HEK293 (cell line): ENCODE results near the gene CRK.

Experiments
- CTCF ChIA-PET: fragments of 350-600 bp; formaldehyde crosslinking; extraction: SDS; loops from one replicate; lab custom pipeline; 2021; ENCODE audit warnings: antibody characterized with exemption; lab: Yijun Ruan, JAX
- POLR2A ChIA-PET: fragments of 300-600 bp; formaldehyde crosslinking; extraction: SDS; loops from one replicate; lab custom pipeline; 2020; ENCODE audit warnings: antibody characterized with exemption, inconsistent platforms; lab: Yijun Ruan, JAX
- H3K27ac ChIP-seq: fragments of 200-500 bp; sonication (Bioruptor generic); 2 replicates; pipeline ENCODE4 v1.5.1; 2014; ENCODE audit warnings: low read depth, low read length, control low read depth, inconsistent platforms; ENCODE audit errors: extremely low read depth
- H3K36me3 ChIP-seq, 2 experiments: fragments of 200-500 bp in 1 of 2; sonication (Bioruptor generic) in 1 of 2; 1 replicate in 1 of 2; 2 replicates in 1 of 2; pipeline ENCODE4 v1.5.1; 2014 to 2017; ENCODE audit warnings: inconsistent platforms in 2 of 2, low read length in 2 of 2; ENCODE audit not compliant: control insufficient read depth in 2 of 2, insufficient read depth in 1 of 2
- H3K4me1 ChIP-seq: fragments of 200-500 bp; sonication (Bioruptor generic); 2 replicates; pipeline ENCODE4 v1.5.1; 2014; ENCODE audit warnings: mild to moderate bottlenecking, low read length, inconsistent platforms; ENCODE audit not compliant: control insufficient read depth, insufficient read depth
- H3K4me3 ChIP-seq: 2 replicates; pipeline ENCODE4 v1.5.1; 2011; ENCODE audit warnings: low read depth, mild to moderate bottlenecking, control low read depth, low read length, moderate library complexity
- H3K9me3 ChIP-seq: fragments of 200-500 bp; sonication (Bioruptor generic); 2 replicates; pipeline ENCODE4 v1.5.1; 2014; ENCODE audit warnings: low read depth, low read length, inconsistent platforms; ENCODE audit not compliant: control insufficient read depth, insufficient read depth
- KLF1 ChIP-seq: fragments of 450-650 bp; formaldehyde crosslinking; IDR thresholded peaks from 2 replicates; pipeline ENCODE4 v1.5.1; 2016; ENCODE audit warnings: missing biosample characterization, missing genetic modification characterization
- MZF1 ChIP-seq: fragments of 450-650 bp; formaldehyde crosslinking; IDR thresholded peaks from 2 replicates; pipeline ENCODE4 v1.5.1; 2017; ENCODE audit warnings: missing biosample characterization, missing genetic modification characterization, borderline replicate concordance
- PRDM1 ChIP-seq: fragments of 450-650 bp; formaldehyde crosslinking; IDR thresholded peaks from 2 replicates; pipeline ENCODE4; 2016; ENCODE audit warnings: missing biosample characterization, missing genetic modification characterization
- ZBTB20 ChIP-seq: fragments of 450-650 bp; formaldehyde crosslinking; IDR thresholded peaks from 2 replicates; pipeline ENCODE4 v1.5.1; 2016; ENCODE audit warnings: missing biosample characterization, missing genetic modification characterization
- ZNF184 ChIP-seq: fragments of 450-650 bp; IDR thresholded peaks from 2 replicates; pipeline ENCODE4 v1.5.1; 2018; ENCODE audit warnings: missing biosample characterization, mild to moderate bottlenecking, missing genetic modification characterization
- ZNF473 ChIP-seq: fragments of 450-650 bp; formaldehyde crosslinking; IDR thresholded peaks from 2 replicates; pipeline ENCODE4 v1.5.1; 2017; ENCODE audit warnings: missing biosample characterization, missing genetic modification characterization
- ZNF585B ChIP-seq: fragments of 450-650 bp; formaldehyde crosslinking; IDR thresholded peaks from 2 replicates; pipeline ENCODE4 v1.5.1; 2016; ENCODE audit warnings: missing biosample characterization, missing genetic modification characterization
- ZNF701 ChIP-seq: fragments of 450-650 bp; formaldehyde crosslinking; IDR thresholded peaks from 2 replicates; pipeline ENCODE4 v1.5.1; 2016; ENCODE audit warnings: missing biosample characterization, missing genetic modification characterization
- TF ChIP-seq, protein P1 (sequence below): fragments of 450-650 bp; formaldehyde crosslinking; IDR thresholded peaks from 2 replicates; pipeline ENCODE4 v1.5.1; 2016; ENCODE audit warnings: missing biosample characterization, missing genetic modification characterization
- TF ChIP-seq, protein P2 (sequence below): fragments of 450-650 bp; formaldehyde crosslinking; IDR thresholded peaks from 2 replicates; pipeline ENCODE4 v1.5.1; 2017; ENCODE audit warnings: missing biosample characterization, missing genetic modification characterization
- TF ChIP-seq, protein P3 (sequence below): fragments of 450-650 bp; formaldehyde crosslinking; IDR thresholded peaks from 2 replicates; pipeline ENCODE4 v1.5.1; 2017; ENCODE audit warnings: missing biosample characterization, missing genetic modification characterization
- TF ChIP-seq, protein P4 (sequence below): fragments of 450-650 bp; formaldehyde crosslinking; IDR thresholded peaks from 2 replicates; pipeline ENCODE4 v1.5.1; 2016; ENCODE audit warnings: missing biosample characterization, missing genetic modification characterization
- TF ChIP-seq, protein P5 (sequence below): fragments of 450-650 bp; formaldehyde crosslinking; IDR thresholded peaks from 2 replicates; pipeline ENCODE4 v1.5.1; 2016; ENCODE audit warnings: missing biosample characterization, missing genetic modification characterization

The CRK gene

DNA sequence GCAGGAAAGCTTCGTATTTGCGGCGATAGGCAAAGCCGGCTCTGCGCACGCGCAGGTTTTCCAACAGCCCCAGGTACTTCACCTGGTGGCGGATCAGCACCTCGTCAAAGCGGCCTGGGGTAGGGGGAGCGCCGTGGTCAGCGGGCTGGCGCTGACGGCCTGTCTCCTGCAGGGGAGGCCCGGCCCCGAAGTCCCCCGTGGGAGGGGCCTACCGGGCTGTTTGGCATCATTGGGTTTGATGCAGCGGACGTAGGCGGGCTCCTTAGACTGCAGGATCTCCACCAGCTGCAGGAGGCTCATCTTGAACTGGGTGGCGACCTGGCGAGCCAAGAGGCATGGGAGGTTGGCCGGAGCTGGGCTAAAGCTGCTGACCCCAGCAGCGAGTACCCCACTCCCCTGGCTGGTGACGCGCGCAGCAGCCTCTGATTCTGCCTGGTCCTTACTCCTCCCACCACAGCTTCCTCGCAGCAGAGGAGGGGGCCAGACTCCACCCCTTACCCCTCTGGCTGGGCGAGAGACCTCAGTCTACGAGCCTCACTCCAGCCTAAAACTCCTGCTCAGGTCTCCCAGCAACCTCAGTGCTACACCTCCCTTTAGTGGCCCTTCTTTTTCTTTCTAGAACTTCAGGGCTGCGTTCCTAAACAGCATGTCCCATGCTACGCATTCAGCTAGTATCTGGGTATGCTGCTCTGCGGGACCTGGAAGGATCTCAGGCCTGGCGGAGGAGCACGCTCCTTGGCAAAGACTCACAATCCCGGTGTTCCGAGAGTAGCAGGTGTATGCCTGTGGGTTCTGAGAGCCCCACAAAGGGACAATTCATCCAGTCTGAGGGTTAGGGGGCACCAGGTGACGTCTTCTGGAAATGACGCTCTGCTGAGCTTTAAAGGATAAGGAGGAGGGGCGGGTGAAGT, 16.1 kb upstream of the CRK start:
- H3K4me1 ChIP-seq, result no peaks in the 10 kb centered on the region
- H3K4me3 ChIP-seq, result no peak overlapping the region
- H3K27ac ChIP-seq, result no peak overlapping the region
- POLR2A ChIA-PET, result interaction anchor here (1.1 to 1.5 kb wide), 2 partner anchors 9 to 12 kb away, joined by 7 to 8 read pairs; no protein-coding TSS in a partner anchor
- no peaks in the 10 kb centered on the region for H3K9me3 ChIP-seq
- TF ChIP-seq, protein P1, sequence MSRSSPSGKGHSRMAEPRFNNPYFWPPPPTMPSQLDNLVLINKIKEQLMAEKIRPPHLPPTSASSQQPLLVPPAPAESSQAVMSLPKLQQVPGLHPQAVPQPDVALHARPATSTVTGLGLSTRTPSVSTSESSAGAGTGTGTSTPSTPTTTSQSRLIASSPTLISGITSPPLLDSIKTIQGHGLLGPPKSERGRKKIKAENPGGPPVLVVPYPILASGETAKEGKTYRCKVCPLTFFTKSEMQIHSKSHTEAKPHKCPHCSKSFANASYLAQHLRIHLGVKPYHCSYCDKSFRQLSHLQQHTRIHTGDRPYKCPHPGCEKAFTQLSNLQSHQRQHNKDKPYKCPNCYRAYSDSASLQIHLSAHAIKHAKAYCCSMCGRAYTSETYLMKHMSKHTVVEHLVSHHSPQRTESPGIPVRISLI, result no peak
- no peak for TF ChIP-seq ZNF701 (tag by site-specific recombination)
- TF ChIP-seq KLF1 (tag by site-specific recombination), result no peak
- no peak for TF ChIP-seq ZNF184 (tag by site-specific recombination)
- TF ChIP-seq MZF1 (tag by site-specific recombination), result no peak
- TF ChIP-seq, protein P2, sequence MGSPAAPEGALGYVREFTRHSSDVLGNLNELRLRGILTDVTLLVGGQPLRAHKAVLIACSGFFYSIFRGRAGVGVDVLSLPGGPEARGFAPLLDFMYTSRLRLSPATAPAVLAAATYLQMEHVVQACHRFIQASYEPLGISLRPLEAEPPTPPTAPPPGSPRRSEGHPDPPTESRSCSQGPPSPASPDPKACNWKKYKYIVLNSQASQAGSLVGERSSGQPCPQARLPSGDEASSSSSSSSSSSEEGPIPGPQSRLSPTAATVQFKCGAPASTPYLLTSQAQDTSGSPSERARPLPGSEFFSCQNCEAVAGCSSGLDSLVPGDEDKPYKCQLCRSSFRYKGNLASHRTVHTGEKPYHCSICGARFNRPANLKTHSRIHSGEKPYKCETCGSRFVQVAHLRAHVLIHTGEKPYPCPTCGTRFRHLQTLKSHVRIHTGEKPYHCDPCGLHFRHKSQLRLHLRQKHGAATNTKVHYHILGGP (tag by site-specific recombination), result no peak
- TF ChIP-seq, protein P3, sequence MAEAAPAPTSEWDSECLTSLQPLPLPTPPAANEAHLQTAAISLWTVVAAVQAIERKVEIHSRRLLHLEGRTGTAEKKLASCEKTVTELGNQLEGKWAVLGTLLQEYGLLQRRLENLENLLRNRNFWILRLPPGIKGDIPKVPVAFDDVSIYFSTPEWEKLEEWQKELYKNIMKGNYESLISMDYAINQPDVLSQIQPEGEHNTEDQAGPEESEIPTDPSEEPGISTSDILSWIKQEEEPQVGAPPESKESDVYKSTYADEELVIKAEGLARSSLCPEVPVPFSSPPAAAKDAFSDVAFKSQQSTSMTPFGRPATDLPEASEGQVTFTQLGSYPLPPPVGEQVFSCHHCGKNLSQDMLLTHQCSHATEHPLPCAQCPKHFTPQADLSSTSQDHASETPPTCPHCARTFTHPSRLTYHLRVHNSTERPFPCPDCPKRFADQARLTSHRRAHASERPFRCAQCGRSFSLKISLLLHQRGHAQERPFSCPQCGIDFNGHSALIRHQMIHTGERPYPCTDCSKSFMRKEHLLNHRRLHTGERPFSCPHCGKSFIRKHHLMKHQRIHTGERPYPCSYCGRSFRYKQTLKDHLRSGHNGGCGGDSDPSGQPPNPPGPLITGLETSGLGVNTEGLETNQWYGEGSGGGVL (tag by site-specific recombination), result no peak
- TF ChIP-seq, all 188 proteins: peak for 0
- H3K36me3 ChIP-seq, result peaks cover 8 to 83% of the 10 kb centered on the region in 2 experiments; a peak in 2 of 3 replicates
- CTCF ChIA-PET, result interaction anchor here (0.6 to 0.8 kb wide), 2 partner anchors 33 to 130 kb away, joined by 3 to 6 read pairs; no protein-coding TSS in a partner anchor

DNA sequence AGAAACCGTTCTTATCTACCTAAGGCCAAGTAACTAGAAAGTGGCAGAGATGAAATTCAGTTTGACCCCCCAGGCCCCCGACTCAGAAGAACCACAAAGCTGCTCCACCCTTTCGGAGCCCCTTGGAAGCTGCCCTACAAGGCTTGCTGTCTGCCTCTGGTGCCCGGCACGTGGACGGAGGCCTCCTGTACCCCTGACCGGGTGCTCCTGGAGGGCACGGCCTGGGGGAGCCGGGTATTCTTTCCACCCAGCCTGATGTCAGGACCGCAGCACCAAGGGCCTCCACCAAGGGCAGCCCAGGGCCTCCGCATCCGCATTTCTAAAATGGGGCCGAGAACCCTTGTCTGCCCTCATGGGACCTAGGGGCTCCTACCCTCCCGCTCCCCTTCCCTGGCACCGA, 15.5 kb upstream of the CRK start:
- ChIA-PET POLR2A (interaction anchor here (1.5 kb wide), 1 partner anchor 8 kb away, joined by 8 read pairs; no protein-coding TSS in a partner anchor), CTCF (interaction anchor here (0.6 kb wide), 1 partner anchor 74 kb away, joined by 3 read pairs; no protein-coding TSS in a partner anchor)
- Histone ChIP-seq H3K4me1 (no peaks in the 10 kb centered on the region), H3K36me3 (peaks cover 4 to 85% of the 10 kb centered on the region in 2 experiments; a peak in 2 of 3 replicates), H3K9me3 (no peaks in the 10 kb centered on the region), H3K27ac (no peak overlapping the region), H3K4me3 (no peak overlapping the region)
- TF ChIP-seq PRDM1 (tag by site-specific recombination), result no peak
- no peak for TF ChIP-seq ZBTB20
- TF ChIP-seq, protein P4, sequence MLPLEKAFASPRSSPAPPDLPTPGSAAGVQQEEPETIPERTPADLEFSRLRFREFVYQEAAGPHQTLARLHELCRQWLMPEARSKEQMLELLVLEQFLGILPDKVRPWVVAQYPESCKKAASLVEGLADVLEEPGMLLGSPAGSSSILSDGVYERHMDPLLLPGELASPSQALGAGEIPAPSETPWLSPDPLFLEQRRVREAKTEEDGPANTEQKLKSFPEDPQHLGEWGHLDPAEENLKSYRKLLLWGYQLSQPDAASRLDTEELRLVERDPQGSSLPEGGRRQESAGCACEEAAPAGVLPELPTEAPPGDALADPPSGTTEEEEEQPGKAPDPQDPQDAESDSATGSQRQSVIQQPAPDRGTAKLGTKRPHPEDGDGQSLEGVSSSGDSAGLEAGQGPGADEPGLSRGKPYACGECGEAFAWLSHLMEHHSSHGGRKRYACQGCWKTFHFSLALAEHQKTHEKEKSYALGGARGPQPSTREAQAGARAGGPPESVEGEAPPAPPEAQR, result no peak
- TF ChIP-seq, protein P5, sequence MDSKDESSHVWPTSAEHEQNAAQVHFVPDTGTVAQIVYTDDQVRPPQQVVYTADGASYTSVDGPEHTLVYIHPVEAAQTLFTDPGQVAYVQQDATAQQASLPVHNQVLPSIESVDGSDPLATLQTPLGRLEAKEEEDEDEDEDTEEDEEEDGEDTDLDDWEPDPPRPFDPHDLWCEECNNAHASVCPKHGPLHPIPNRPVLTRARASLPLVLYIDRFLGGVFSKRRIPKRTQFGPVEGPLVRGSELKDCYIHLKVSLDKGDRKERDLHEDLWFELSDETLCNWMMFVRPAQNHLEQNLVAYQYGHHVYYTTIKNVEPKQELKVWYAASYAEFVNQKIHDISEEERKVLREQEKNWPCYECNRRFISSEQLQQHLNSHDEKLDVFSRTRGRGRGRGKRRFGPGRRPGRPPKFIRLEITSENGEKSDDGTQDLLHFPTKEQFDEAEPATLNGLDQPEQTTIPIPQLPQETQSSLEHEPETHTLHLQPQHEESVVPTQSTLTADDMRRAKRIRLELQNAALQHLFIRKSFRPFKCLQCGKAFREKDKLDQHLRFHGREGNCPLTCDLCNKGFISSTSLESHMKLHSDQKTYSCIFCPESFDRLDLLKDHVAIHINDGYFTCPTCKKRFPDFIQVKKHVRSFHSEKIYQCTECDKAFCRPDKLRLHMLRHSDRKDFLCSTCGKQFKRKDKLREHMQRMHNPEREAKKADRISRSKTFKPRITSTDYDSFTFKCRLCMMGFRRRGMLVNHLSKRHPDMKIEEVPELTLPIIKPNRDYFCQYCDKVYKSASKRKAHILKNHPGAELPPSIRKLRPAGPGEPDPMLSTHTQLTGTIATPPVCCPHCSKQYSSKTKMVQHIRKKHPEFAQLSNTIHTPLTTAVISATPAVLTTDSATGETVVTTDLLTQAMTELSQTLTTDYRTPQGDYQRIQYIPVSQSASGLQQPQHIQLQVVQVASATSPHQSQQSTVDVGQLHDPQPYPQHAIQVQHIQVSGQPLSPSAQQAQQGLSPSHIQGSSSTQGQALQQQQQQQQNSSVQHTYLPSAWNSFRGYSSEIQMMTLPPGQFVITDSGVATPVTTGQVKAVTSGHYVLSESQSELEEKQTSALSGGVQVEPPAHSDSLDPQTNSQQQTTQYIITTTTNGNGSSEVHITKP, result no peak
- no peak for TF ChIP-seq ZNF585B (tag by site-specific recombination)
- TF ChIP-seq ZNF473 (tag by site-specific recombination), result no peak
- no peak for TF ChIP-seq MZF1 (tag by site-specific recombination)
